ENCODE data around the gene PPP2R2D. TPM values are rescaled to one million over a fixed set of nuclear protein-coding genes. Genes with fewer than 3 reads are reported as not detected.
"Not testable (repeated sequence)": the region's sequence is repeated elsewhere in the genome, so short reads cannot be mapped to it uniquely, and the experiment has no call there.

Gene PPP2R2D
- polyA plus RNA-seq, 1 donor (not counting 4 experiments of a cell fraction or from before 2014, with no cell fraction given): 49.1 TPM

DNA sequence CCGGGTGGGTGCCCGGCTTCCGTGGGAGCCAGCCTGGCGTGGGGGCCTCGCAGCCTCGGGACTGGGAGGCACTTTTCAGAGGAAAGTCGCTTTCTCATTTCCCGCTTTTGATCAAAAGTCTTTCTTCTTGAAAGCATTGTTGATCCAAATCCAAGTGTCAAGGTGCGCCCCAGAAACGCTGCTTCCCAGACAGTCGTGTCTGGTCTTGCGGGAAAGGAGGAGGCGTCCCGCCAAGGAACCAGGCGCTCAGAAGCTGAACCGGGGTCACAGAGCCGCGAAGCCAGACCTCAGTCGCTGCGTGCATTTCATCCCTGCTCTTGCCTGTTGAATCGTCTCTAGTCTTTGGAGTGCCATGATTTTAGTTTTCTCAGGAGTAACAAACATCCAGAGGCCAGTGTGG lies 82.0 kb downstream of the PPP2R2D start:
- H3K9me3 ChIP-seq (ENCODE audit: control insufficient read depth, low read depth, low read length): no peaks in the 10 kb centered on the region
- H2AFZ ChIP-seq (ENCODE audit: control insufficient read depth, low read length): no peak overlapping the region
- TF ChIP-seq, protein P1, sequence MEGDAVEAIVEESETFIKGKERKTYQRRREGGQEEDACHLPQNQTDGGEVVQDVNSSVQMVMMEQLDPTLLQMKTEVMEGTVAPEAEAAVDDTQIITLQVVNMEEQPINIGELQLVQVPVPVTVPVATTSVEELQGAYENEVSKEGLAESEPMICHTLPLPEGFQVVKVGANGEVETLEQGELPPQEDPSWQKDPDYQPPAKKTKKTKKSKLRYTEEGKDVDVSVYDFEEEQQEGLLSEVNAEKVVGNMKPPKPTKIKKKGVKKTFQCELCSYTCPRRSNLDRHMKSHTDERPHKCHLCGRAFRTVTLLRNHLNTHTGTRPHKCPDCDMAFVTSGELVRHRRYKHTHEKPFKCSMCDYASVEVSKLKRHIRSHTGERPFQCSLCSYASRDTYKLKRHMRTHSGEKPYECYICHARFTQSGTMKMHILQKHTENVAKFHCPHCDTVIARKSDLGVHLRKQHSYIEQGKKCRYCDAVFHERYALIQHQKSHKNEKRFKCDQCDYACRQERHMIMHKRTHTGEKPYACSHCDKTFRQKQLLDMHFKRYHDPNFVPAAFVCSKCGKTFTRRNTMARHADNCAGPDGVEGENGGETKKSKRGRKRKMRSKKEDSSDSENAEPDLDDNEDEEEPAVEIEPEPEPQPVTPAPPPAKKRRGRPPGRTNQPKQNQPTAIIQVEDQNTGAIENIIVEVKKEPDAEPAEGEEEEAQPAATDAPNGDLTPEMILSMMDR (optimal IDR thresholded peaks at IDR 0.05 in 1 of 3, IDR thresholded peaks at IDR 0.05 in 1 of 3, conservative IDR thresholded peaks at IDR 0.05 in 1 of 3; ENCODE audit: extremely low read depth in 1 of 3, insufficient read depth in 2 of 3, low read length in 3 of 3): no peak
- peaks cover 5% of the 10 kb centered on the region for H3K4me1 ChIP-seq (ENCODE audit: control insufficient read depth, extremely low read depth, insufficient read depth, low read length)
- H3K36me3 ChIP-seq (ENCODE audit: control insufficient read depth in 2 of 2, extremely low read depth in 1 of 2, insufficient read depth in 2 of 2, low read length in 2 of 2): peaks cover 0 to under 1% of the 10 kb centered on the region in 2 experiments
- H3K27me3 ChIP-seq (ENCODE audit: control insufficient read depth, extremely low read depth, insufficient read depth, low read length): peaks cover 3% of the 10 kb centered on the region
- peaks cover 4% of the 10 kb centered on the region for H3K9me1 ChIP-seq (ENCODE audit: control insufficient read depth, extremely low read depth, insufficient read depth, low read length)
- H3K9ac ChIP-seq (ENCODE audit: control insufficient read depth, extremely low read depth, insufficient read depth, low read length): no peak overlapping the region
- H3K27ac ChIP-seq (ENCODE audit: control insufficient read depth, insufficient read depth, low read length): no peak overlapping the region
- DNase-seq (ENCODE audit: low read depth, low spot score): no peak
- no peak for FAIRE-seq
- H4K20me1 ChIP-seq (ENCODE audit: control insufficient read depth, extremely low read depth, insufficient read depth, low read length): peaks cover 6% of the 10 kb centered on the region
- H3K4me3 ChIP-seq (ENCODE audit: control insufficient read depth in 2 of 3, extremely low read depth in 1 of 3, insufficient read depth in 2 of 3, low read depth in 1 of 3, low read length in 3 of 3): peak overlapping the region; percentile 27 to 95 (median 62)
- H3K79me2 ChIP-seq (ENCODE audit: control insufficient read depth, insufficient read depth, low read length): peaks cover 24% of the 10 kb centered on the region
- dilution Hi-C loops (cut with MboI; ENCODE audit: extremely low pct_ligation_motif_present, low sequenced_read_pairs): no loop called here
- peak overlapping the region; percentile 56 for H3K4me2 ChIP-seq (ENCODE audit: control insufficient read depth, extremely low read depth, insufficient read depth, low read depth, low read length)

DNA sequence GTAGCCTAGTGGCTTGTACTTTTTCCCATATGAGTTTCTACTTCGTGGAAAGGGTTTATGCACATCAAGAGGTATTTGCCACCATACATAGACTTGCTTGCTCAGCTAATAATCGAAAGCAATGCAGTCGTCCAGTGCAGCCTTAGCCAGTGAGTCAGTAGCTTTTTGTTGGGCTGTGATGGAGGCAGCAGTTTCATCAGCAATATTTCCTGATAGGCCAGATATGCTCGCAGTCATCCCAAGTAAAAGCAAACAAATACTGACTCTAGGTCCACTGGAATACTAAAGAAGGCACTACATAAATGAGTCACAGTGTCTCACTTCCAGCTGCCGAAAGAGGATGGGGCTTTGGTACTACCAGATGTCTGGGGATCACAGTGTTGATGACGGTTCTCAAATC lies 83.0 kb downstream of the PPP2R2D start:
- peaks cover 4% of the 10 kb centered on the region for H4K20me1 ChIP-seq (ENCODE audit: control insufficient read depth, extremely low read depth, insufficient read depth, low read length)
- DNase-seq (ENCODE audit: low read depth, low spot score) (peak; percentile 13), FAIRE-seq (peak; percentile 61)
- no peak overlapping the region for H3K9ac ChIP-seq (ENCODE audit: control insufficient read depth, extremely low read depth, insufficient read depth, low read length)
- dilution Hi-C loops (cut with MboI; ENCODE audit: extremely low pct_ligation_motif_present, low sequenced_read_pairs): no loop called here
- peaks cover 3% of the 10 kb centered on the region for H3K27me3 ChIP-seq (ENCODE audit: control insufficient read depth, extremely low read depth, insufficient read depth, low read length)
- no peaks in the 10 kb centered on the region for H3K36me3 ChIP-seq (ENCODE audit: control insufficient read depth in 2 of 2, extremely low read depth in 1 of 2, insufficient read depth in 2 of 2, low read length in 2 of 2)
- TF ChIP-seq, protein P1 (optimal IDR thresholded peaks at IDR 0.05 in 1 of 3, IDR thresholded peaks at IDR 0.05 in 1 of 3, conservative IDR thresholded peaks at IDR 0.05 in 1 of 3; ENCODE audit: extremely low read depth in 1 of 3, insufficient read depth in 2 of 3, low read length in 3 of 3): no peak
- TF ChIP-seq EZH2 (IDR thresholded peaks at IDR 0.05; ENCODE audit: low read length): no peak
- no peaks in the 10 kb centered on the region for H3K9me3 ChIP-seq (ENCODE audit: control insufficient read depth, low read depth, low read length)
- H3K79me2 ChIP-seq (ENCODE audit: control insufficient read depth, insufficient read depth, low read length): peaks cover 19% of the 10 kb centered on the region
- no peak overlapping the region for H3K4me3 ChIP-seq (ENCODE audit: control insufficient read depth in 2 of 3, extremely low read depth in 1 of 3, insufficient read depth in 2 of 3, low read depth in 1 of 3, low read length in 3 of 3)
- H3K9me1 ChIP-seq (ENCODE audit: control insufficient read depth, extremely low read depth, insufficient read depth, low read length): peaks cover 4% of the 10 kb centered on the region
- H3K4me1 ChIP-seq (ENCODE audit: control insufficient read depth, extremely low read depth, insufficient read depth, low read length): peaks cover 5% of the 10 kb centered on the region
- H3K4me2 ChIP-seq (ENCODE audit: control insufficient read depth, extremely low read depth, insufficient read depth, low read depth, low read length): no peak overlapping the region
- no peak overlapping the region for H2AFZ ChIP-seq (ENCODE audit: control insufficient read depth, low read length)
- no peak overlapping the region for H3K27ac ChIP-seq (ENCODE audit: control insufficient read depth, insufficient read depth, low read length)

DNA sequence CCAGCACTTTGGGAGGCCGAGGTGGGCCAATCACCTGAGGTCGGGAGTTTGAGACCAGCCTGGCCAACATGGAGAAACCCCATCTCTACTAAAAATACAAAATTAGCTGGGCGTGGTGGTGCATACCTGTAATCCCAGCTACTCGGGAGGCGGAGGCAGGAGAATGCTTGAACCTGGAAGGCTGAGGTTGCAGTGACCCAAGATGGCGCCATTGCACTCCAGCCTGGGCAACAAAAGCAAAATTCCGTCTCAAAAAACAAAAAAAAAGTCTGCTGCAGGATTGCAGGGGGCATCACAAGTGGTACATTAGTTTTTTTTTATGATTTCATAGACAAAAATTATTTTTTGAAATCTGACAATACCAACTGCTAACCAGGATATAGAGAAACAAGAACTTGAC lies 86.0 kb downstream of the PPP2R2D start:
- H3K27me3 ChIP-seq (ENCODE audit: control insufficient read depth, extremely low read depth, insufficient read depth, low read length); H2AFZ ChIP-seq (ENCODE audit: control insufficient read depth, low read length); H3K79me2 ChIP-seq (ENCODE audit: control insufficient read depth, insufficient read depth, low read length); H3K4me1 ChIP-seq (ENCODE audit: control insufficient read depth, extremely low read depth, insufficient read depth, low read length); H3K27ac ChIP-seq (ENCODE audit: control insufficient read depth, insufficient read depth, low read length); H3K4me2 ChIP-seq (ENCODE audit: control insufficient read depth, extremely low read depth, insufficient read depth, low read depth, low read length); H3K9me1 ChIP-seq (ENCODE audit: control insufficient read depth, extremely low read depth, insufficient read depth, low read length); H4K20me1 ChIP-seq (ENCODE audit: control insufficient read depth, extremely low read depth, insufficient read depth, low read length); H3K36me3 ChIP-seq (ENCODE audit: control insufficient read depth in 2 of 2, extremely low read depth in 1 of 2, insufficient read depth in 2 of 2, low read length in 2 of 2); dilution Hi-C loops (cut with MboI; ENCODE audit: extremely low pct_ligation_motif_present, low sequenced_read_pairs); DNase-seq (ENCODE audit: low read depth, low spot score); H3K4me3 ChIP-seq (ENCODE audit: control insufficient read depth in 2 of 3, extremely low read depth in 1 of 3, insufficient read depth in 2 of 3, low read depth in 1 of 3, low read length in 3 of 3); H3K9ac ChIP-seq (ENCODE audit: control insufficient read depth, extremely low read depth, insufficient read depth, low read length); FAIRE-seq; H3K9me3 ChIP-seq (ENCODE audit: control insufficient read depth, low read depth, low read length): not testable (repeated sequence)

DNA sequence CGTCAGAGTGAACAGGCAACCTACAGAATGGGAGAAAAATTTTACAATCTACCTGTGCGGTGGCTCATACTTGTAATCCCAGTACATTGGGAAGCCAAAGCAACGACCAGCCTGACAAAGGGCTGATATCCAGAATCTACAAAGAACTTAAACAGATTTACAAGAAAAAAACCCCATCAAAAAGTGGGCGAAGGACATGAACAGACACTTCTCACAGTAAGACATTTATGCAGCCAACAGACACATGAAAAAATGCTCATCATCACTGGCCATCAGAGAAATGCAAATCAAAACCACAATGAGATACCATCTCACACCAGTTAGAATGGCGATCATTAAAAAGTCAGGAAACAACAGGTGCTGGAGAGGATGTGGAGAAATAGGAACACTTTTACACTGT lies 86.5 kb downstream of the PPP2R2D start:
- dilution Hi-C loops (cut with MboI; ENCODE audit: extremely low pct_ligation_motif_present, low sequenced_read_pairs); H3K79me2 ChIP-seq (ENCODE audit: control insufficient read depth, insufficient read depth, low read length); H3K4me3 ChIP-seq (ENCODE audit: control insufficient read depth in 2 of 3, extremely low read depth in 1 of 3, insufficient read depth in 2 of 3, low read depth in 1 of 3, low read length in 3 of 3); H3K4me1 ChIP-seq (ENCODE audit: control insufficient read depth, extremely low read depth, insufficient read depth, low read length); H2AFZ ChIP-seq (ENCODE audit: control insufficient read depth, low read length); H3K9ac ChIP-seq (ENCODE audit: control insufficient read depth, extremely low read depth, insufficient read depth, low read length); H3K36me3 ChIP-seq (ENCODE audit: control insufficient read depth in 2 of 2, extremely low read depth in 1 of 2, insufficient read depth in 2 of 2, low read length in 2 of 2); H3K27ac ChIP-seq (ENCODE audit: control insufficient read depth, insufficient read depth, low read length); H3K27me3 ChIP-seq (ENCODE audit: control insufficient read depth, extremely low read depth, insufficient read depth, low read length); FAIRE-seq; H3K9me3 ChIP-seq (ENCODE audit: control insufficient read depth, low read depth, low read length); H4K20me1 ChIP-seq (ENCODE audit: control insufficient read depth, extremely low read depth, insufficient read depth, low read length); H3K4me2 ChIP-seq (ENCODE audit: control insufficient read depth, extremely low read depth, insufficient read depth, low read depth, low read length); DNase-seq (ENCODE audit: low read depth, low spot score); H3K9me1 ChIP-seq (ENCODE audit: control insufficient read depth, extremely low read depth, insufficient read depth, low read length): not testable (repeated sequence)

Measured in keratinocyte (primary cell).